Endothelial cell of umbilical vein (primary cell): ENCODE results near the gene SGTA. TPM values are rescaled to one million over a fixed set of nuclear protein-coding genes. Genes with fewer than 3 reads are reported as not detected.

Source experiments
- BruUV-seq: library from RNA; stranded (reverse); fragments of 400-500 nt; replicated peaks from 2 replicates; lab custom pipeline; 2021; lab: Mats Ljungman, UMichigan
- CTCF ChIA-PET: fragments of 300-600, 350-600 bp; sonication (Branson Sonifier 250); formaldehyde crosslinking; loops from one replicate; lab custom pipeline; 2021; ENCODE audit warnings: antibody characterized with exemption, inconsistent platforms; lab: Charles Lee
- POLR2A ChIA-PET: fragments of 300-600, 350-600 bp; sonication (Branson Sonifier 250); formaldehyde crosslinking; loops from one replicate; lab custom pipeline; 2021; ENCODE audit warnings: antibody characterized with exemption, inconsistent platforms; lab: Charles Lee
- DNase-seq: peaks from one replicate; pipeline ENCODE4 v3.0.0-alpha.2; 2011; ENCODE audit warnings: low read depth, low spot score
- FAIRE-seq: peaks from 2 replicates; lab custom pipeline; 2011; peaks lifted over from hg19 to GRCh38; lab: Jason Lieb, UNC
- H2AFZ ChIP-seq: 2 replicates; pipeline ENCODE4 v1.6.0; 2012; ENCODE audit warnings: low read depth, low read length, control low read depth, inconsistent platforms
- H3K27ac ChIP-seq: 2 replicates; pipeline ENCODE4 v1.5.1; 2011; ENCODE audit warnings: low read depth, mild to moderate bottlenecking, control low read depth, low read length, moderate library complexity; ENCODE audit not compliant: insufficient read depth
- H3K27me3 ChIP-seq, 2 experiments: 2 replicates each; pipeline versions ENCODE4 v1.6.0 to v1.6.1; 2011; ENCODE audit warnings: low read length in 2 of 2, mixed read lengths in 1 of 2; ENCODE audit not compliant: control insufficient read depth in 2 of 2, insufficient read depth in 2 of 2
- H3K36me3 ChIP-seq, 2 experiments: 2 replicates in 1 of 2; 3 replicates in 1 of 2; pipeline ENCODE4 v1.5.1; 2011; ENCODE audit warnings: low read length in 2 of 2, mild to moderate bottlenecking in 1 of 2, moderate library complexity in 1 of 2; ENCODE audit not compliant: control insufficient read depth in 2 of 2, insufficient read depth in 2 of 2; ENCODE audit errors: extremely low read depth in 1 of 2
- H3K4me1 ChIP-seq: 3 replicates; pipeline ENCODE4 v1.5.1; 2011; ENCODE audit warnings: mild to moderate bottlenecking, low read length; ENCODE audit not compliant: control insufficient read depth, insufficient read depth; ENCODE audit errors: extremely low read depth
- H3K4me2 ChIP-seq: 2 replicates; pipeline ENCODE4 v1.6.1; 2011; ENCODE audit warnings: low read length, control low read depth, mixed read lengths; ENCODE audit not compliant: insufficient read depth
- H3K4me3 ChIP-seq, 3 experiments: fragments of 200-600 bp in 1 of 3; sonication (generic), shearing (Covaris generic) in 1 of 3; replicated peaks in 1 of 3; 2 replicates each; pipeline ENCODE4 v1.5.1; 2011 to 2016; ENCODE audit warnings: control low read depth in 3 of 3, low read length in 3 of 3, mild to moderate bottlenecking in 2 of 3, inconsistent platforms in 1 of 3, low read depth in 1 of 3, moderate library complexity in 1 of 3; ENCODE audit not compliant: insufficient read depth in 1 of 3
- H3K79me2 ChIP-seq: 2 replicates; pipeline ENCODE4 v1.6.0; 2012; ENCODE audit warnings: low read length, inconsistent platforms; ENCODE audit not compliant: control insufficient read depth, insufficient read depth
- H3K9ac ChIP-seq: replicated peaks from 2 replicates; pipeline ENCODE3; 2011; ENCODE audit warnings: low read length, control low read depth; ENCODE audit not compliant: insufficient read depth; ENCODE audit errors: extremely low read depth
- H3K9me1 ChIP-seq: replicated peaks from 3 replicates; pipeline ENCODE4 v1.6.0; 2011; ENCODE audit warnings: mild to moderate bottlenecking, low read length; ENCODE audit not compliant: control insufficient read depth, insufficient read depth; ENCODE audit errors: extremely low read depth
- H3K9me3 ChIP-seq: replicated peaks from 2 replicates; pipeline ENCODE4 v1.5.1; 2012; ENCODE audit warnings: low read length, inconsistent platforms; ENCODE audit not compliant: control insufficient read depth, insufficient read depth
- H4K20me1 ChIP-seq: replicated peaks from 2 replicates; pipeline ENCODE3; 2011; ENCODE audit warnings: mild to moderate bottlenecking, low read length; ENCODE audit not compliant: control insufficient read depth, insufficient read depth; ENCODE audit errors: extremely low read depth
- CTCF ChIP-seq, 2 donors: IDR thresholded peaks; 1 replicate in 1 of 2; 2 replicates in 1 of 2; pipeline ENCODE4 v1.5.1; 2011; ENCODE audit warnings: low read length in 2 of 2, mild to moderate bottlenecking in 2 of 2, moderate library complexity in 2 of 2, control low read depth in 1 of 2, inconsistent platforms in 1 of 2, low read depth in 1 of 2; ENCODE audit not compliant: insufficient read depth in 1 of 2; ENCODE audit errors: extremely low read depth in 1 of 2
- EZH2 ChIP-seq: IDR thresholded peaks from 2 replicates; pipeline ENCODE4 v1.6.1; 2012; ENCODE audit warnings: borderline replicate concordance, low read depth, mild to moderate bottlenecking, moderate library complexity, low read length, inconsistent platforms; ENCODE audit not compliant: severe bottlenecking
- FOS ChIP-seq: IDR thresholded peaks from 2 replicates; pipeline ENCODE4 v1.6.1; 2011; ENCODE audit warnings: mild to moderate bottlenecking, low read length, moderate library complexity, borderline replicate concordance; ENCODE audit not compliant: insufficient read depth
- GATA2 ChIP-seq: IDR thresholded peaks from 2 replicates; pipeline ENCODE4 v1.7.0; 2011; ENCODE audit warnings: low read depth, mild to moderate bottlenecking, moderate library complexity, mixed read lengths, low read length; ENCODE audit not compliant: insufficient read length, insufficient read depth
- JUN ChIP-seq: IDR thresholded peaks from 2 replicates; pipeline ENCODE4 v1.6.1; 2011; ENCODE audit warnings: borderline replicate concordance, low read depth; ENCODE audit not compliant: insufficient read length, insufficient read depth
- MAX ChIP-seq: IDR thresholded peaks from 2 replicates; pipeline ENCODE4 v1.6.1; 2011; ENCODE audit not compliant: insufficient read depth, insufficient read length
- MYC ChIP-seq: IDR thresholded peaks from one replicate; pipeline ENCODE4 v1.6.1; 2011; ENCODE audit warnings: mild to moderate bottlenecking, low read depth, low read length
- POLR2A ChIP-seq: IDR thresholded peaks from 2 replicates; pipeline ENCODE4 v1.6.1; 2012; ENCODE audit warnings: low read depth, mild to moderate bottlenecking, control low read depth, low read length
- POLR2AphosphoS5 ChIP-seq: IDR thresholded peaks from 2 replicates; pipeline ENCODE4 v1.6.1; 2012; ENCODE audit warnings: low read depth, mild to moderate bottlenecking, control low read depth, low read length, moderate library complexity; ENCODE audit not compliant: insufficient read depth
- dilution Hi-C: fragments of 300-500 bp; cut with MboI; formaldehyde crosslinking; loops from one replicate; pipeline ENCODE4 v1.15.0; 2019; ENCODE audit warnings: low sequenced_read_pairs; ENCODE audit not compliant: extremely low pct_ligation_motif_present
- intact Hi-C: fragments of 100-400 bp; cut with micrococcal nuclease; formaldehyde crosslinking; loops from one replicate; pipeline ENCODE4 v1.10.0; 2022
- polyA plus RNA-seq, 4 experiments: library from polyadenylated mRNA; depleted of rRNA in 3 of 4; stranded (reverse) in 3 of 4; unstranded in 1 of 4; fragments of >200 nt; gene quantifications; 2 replicates each; pipeline versions ENCODE4 v1.2.1 to v1.2.3, GENCODE V29; 2011 to 2012; ENCODE audit warnings: missing spikeins in 1 of 4
- total RNA-seq: library from RNA; stranded (reverse); gene quantifications from 2 replicates; pipeline ENCODE4 v1.2.3, GENCODE V29; 2021

Gene SGTA
- total and polyA plus RNA-seq, 2 donors (not counting 3 experiments of a cell fraction or from before 2014, with no cell fraction given) = 76.5 to 119 TPM

- Histone ChIP-seq H3K79me2 (peaks cover 31% of the 10 kb centered on the region), H3K4me1 (no peaks in the 10 kb centered on the region), H3K27ac (no peak overlapping the region), H2AFZ (no peak overlapping the region), H3K27me3 (no peaks in the 10 kb centered on the region), H3K9ac (no peak overlapping the region), H3K9me3 (no peaks in the 10 kb centered on the region), H3K9me1 (no peaks in the 10 kb centered on the region), H4K20me1 (no peaks in the 10 kb centered on the region), H3K36me3 (peaks cover 0 to 37% of the 10 kb centered on the region in 2 experiments), H3K4me3 (no peak overlapping the region), H3K4me2 (no peak overlapping the region)
- FAIRE-seq = no peak
- intact Hi-C loops = no loop called here
- no peak for TF ChIP-seq CTCF (IDR thresholded peaks at IDR 0.05; ENCODE audit: extremely low read depth in 1 of 2, insufficient read depth in 1 of 2, low read depth in 1 of 2, low read length in 2 of 2)
- TF ChIP-seq POLR2A = no peak
- TF ChIP-seq EZH2 = no peak
- TF ChIP-seq MAX = no peak
- no peak for TF ChIP-seq POLR2AphosphoS5
- TF ChIP-seq JUN = no peak
- no peak for TF ChIP-seq FOS
- TF ChIP-seq MYC = no peak
- TF ChIP-seq GATA2 = no peak
- dilution Hi-C loops = no loop called here
- no peak for DNase-seq
- POLR2A ChIA-PET = no interaction called here
- CTCF ChIA-PET = no interaction called here
- no TSS peak for BruUV-seq
Observed at GRCh38 chr19:2767688-2768087, 15.4 kb downstream of the SGTA start.
